HCT116 (cell line): Measurements from ENCODE around the gene ANKRD10. TPM values are rescaled to one million over a fixed set of nuclear protein-coding genes. Genes with fewer than 3 reads are reported as not detected.

Source experiments
- ATAC-seq: fragments of 200-7000 bp; cut with Tn5 transposase; 2 replicates; pipeline ENCODE4 v1.9.1; 2020; ENCODE audit warnings: mild to moderate bottlenecking, moderate library complexity
- BruUV-seq: library from RNA; stranded (reverse); fragments of 400-500 nt; replicated peaks from 2 replicates; lab custom pipeline; 2021; lab: Mats Ljungman, UMichigan
- CTCF ChIA-PET: fragments of 300-600 bp; sonication (Branson Sonifier 250); formaldehyde crosslinking; loops from one replicate; lab custom pipeline; 2021; ENCODE audit warnings: antibody characterized with exemption; lab: Charles Lee
- POLR2A ChIA-PET: fragments of 300-600, 350-600 bp; sonication (Branson Sonifier 250); formaldehyde crosslinking; loops from one replicate; lab custom pipeline; 2021; ENCODE audit warnings: antibody characterized with exemption; lab: Charles Lee
- RAD21 ChIA-PET, 2 experiments: fragments of 300-600 bp; sonication (Branson Sonifier 250); formaldehyde crosslinking; loops; one replicate each; lab custom pipeline; 2023; ENCODE audit warnings: low total read pairs in 2 of 2; ENCODE audit not compliant: uncharacterized antibody in 2 of 2, unreplicated experiment in 2 of 2, low non-redundant PET in 1 of 2; lab: Charles Lee
- DNase-seq: peaks from one replicate; pipeline ENCODE4 v3.0.0-alpha.2; 2010; ENCODE audit warnings: low read depth, low spot score
- H2AFZ ChIP-seq: fragments of 200-600 bp; shearing (Covaris generic), sonication (generic); 2 replicates; pipeline ENCODE4 v1.6.1; 2017; ENCODE audit warnings: low read depth, mixed run types, mixed read lengths, antibody characterized with exemption, low read length; ENCODE audit not compliant: poor library complexity, severe bottlenecking
- H3K27ac ChIP-seq: 2 replicates; pipeline ENCODE4 v1.5.1; 2012; ENCODE audit warnings: low read depth, low read length
- H3K27me3 ChIP-seq: fragments of 200-600 bp; sonication (generic); 2 replicates; pipeline ENCODE4 v1.6.1; 2016; ENCODE audit warnings: mixed run types, low read length, mixed read lengths; ENCODE audit not compliant: insufficient read depth
- H3K36me3 ChIP-seq, 2 experiments: fragments of 200-500 bp in 1 of 2; fragments of 200-600 bp in 1 of 2; sonication (Bioruptor generic) in 1 of 2; sonication (generic) in 1 of 2; 2 replicates each; pipeline versions ENCODE4 v1.5.1 to v1.6.1; 2014 to 2016; ENCODE audit warnings: low read length in 2 of 2, inconsistent platforms in 1 of 2, mixed read lengths in 1 of 2, mixed run types in 1 of 2; ENCODE audit not compliant: insufficient read depth in 2 of 2, control insufficient read depth in 1 of 2
- H3K4me1 ChIP-seq, 2 experiments: fragments of 200-600 bp in 1 of 2; sonication (generic) in 1 of 2; 2 replicates each; pipeline versions ENCODE4 v1.5.1 to v1.6.1; 2012 to 2017; ENCODE audit warnings: low read length in 2 of 2, inconsistent platforms in 1 of 2, mild to moderate bottlenecking in 1 of 2, mixed read lengths in 1 of 2, mixed run types in 1 of 2, moderate library complexity in 1 of 2; ENCODE audit not compliant: insufficient read depth in 2 of 2, control insufficient read depth in 1 of 2
- H3K4me2 ChIP-seq: fragments of 200-600 bp; sonication (generic); 2 replicates; pipeline ENCODE4 v1.6.1; 2017; ENCODE audit warnings: mixed run types, low read length, mixed read lengths
- H3K4me3 ChIP-seq, 2 experiments: fragments of 200-600 bp in 1 of 2; sonication (generic) in 1 of 2; replicated peaks in 1 of 2; 2 replicates each; pipeline ENCODE4 v1.5.1; 2011 to 2016; ENCODE audit warnings: low read length in 2 of 2, control low read depth in 1 of 2, low read depth in 1 of 2, mild to moderate bottlenecking in 1 of 2, mixed read lengths in 1 of 2, mixed run types in 1 of 2
- H3K79me2 ChIP-seq: fragments of 200-600 bp; sonication (generic); 2 replicates; pipeline ENCODE4 v1.6.1; 2017; ENCODE audit warnings: mild to moderate bottlenecking, mixed run types, low read length, moderate library complexity, mixed read lengths; ENCODE audit not compliant: insufficient read depth
- H3K9ac ChIP-seq: fragments of 200-600 bp; sonication (generic); 2 replicates; pipeline ENCODE4 v1.6.1; 2016; ENCODE audit warnings: low read length, mixed read lengths
- H3K9me2 ChIP-seq: fragments of 200-600 bp; sonication (generic), shearing (Covaris generic); 2 replicates; pipeline ENCODE4 v1.6.1; 2017; ENCODE audit warnings: mixed run types, mild to moderate bottlenecking, moderate library complexity; ENCODE audit not compliant: insufficient read depth
- H3K9me3 ChIP-seq, 2 experiments: fragments of 200-500 bp in 1 of 2; fragments of 200-600 bp in 1 of 2; sonication (Bioruptor generic) in 1 of 2; sonication (generic) in 1 of 2; 2 replicates each; pipeline ENCODE4 v1.6.1; 2014 to 2017; ENCODE audit warnings: low read length in 2 of 2, mixed read lengths in 2 of 2, inconsistent platforms in 1 of 2, low read depth in 1 of 2, mild to moderate bottlenecking in 1 of 2, mixed run types in 1 of 2, moderate library complexity in 1 of 2; ENCODE audit not compliant: control insufficient read depth in 1 of 2, insufficient read depth in 1 of 2
- H4K20me1 ChIP-seq: fragments of 200-600 bp; sonication (generic), shearing (Covaris generic); 2 replicates; pipeline ENCODE4 v1.6.1; 2017; ENCODE audit warnings: mixed run types, mild to moderate bottlenecking, moderate library complexity; ENCODE audit not compliant: insufficient read depth
- CBX3 ChIP-seq: IDR thresholded peaks from 2 replicates; pipeline ENCODE4 v1.6.1; 2012; ENCODE audit warnings: low read depth
- CEBPB ChIP-seq: IDR thresholded peaks from 2 replicates; pipeline ENCODE4 v1.6.1; 2012; ENCODE audit warnings: low read depth
- EGR1 ChIP-seq: IDR thresholded peaks from 2 replicates; pipeline ENCODE4 v1.6.1; 2012; ENCODE audit warnings: low read depth
- ELF1 ChIP-seq: IDR thresholded peaks from 2 replicates; pipeline ENCODE4 v1.6.1; 2012; ENCODE audit warnings: low read depth, borderline replicate concordance
- EZH2 ChIP-seq: fragments of 200-600 bp; sonication (generic); IDR thresholded peaks from 2 replicates; pipeline ENCODE4 v1.6.1; 2017; ENCODE audit warnings: antibody characterized with exemption, mixed run types
- FOSL1 ChIP-seq: IDR thresholded peaks from 2 replicates; pipeline ENCODE4 v1.6.1; 2012; ENCODE audit warnings: low read depth
- JUND ChIP-seq: IDR thresholded peaks from 2 replicates; pipeline ENCODE4 v1.6.1; 2012
- POLR2A ChIP-seq: IDR thresholded peaks from 2 replicates; pipeline ENCODE4 v1.7.0; 2011; ENCODE audit warnings: borderline replicate concordance; ENCODE audit not compliant: insufficient read depth, insufficient read length; ENCODE audit errors: extremely low read depth
- RAD21 ChIP-seq: IDR thresholded peaks from 2 replicates; pipeline ENCODE4 v1.6.1; 2012; ENCODE audit warnings: low read depth, mild to moderate bottlenecking
- SIN3A ChIP-seq: IDR thresholded peaks from 2 replicates; pipeline ENCODE4 v1.6.1; 2012; ENCODE audit warnings: low read depth
- SRF ChIP-seq: IDR thresholded peaks from 2 replicates; pipeline ENCODE4 v1.6.1; 2012; ENCODE audit warnings: low read depth
- TCF7L2 ChIP-seq: IDR thresholded peaks from 2 replicates; pipeline ENCODE4 v1.7.0; 2011; ENCODE audit warnings: borderline replicate concordance, inconsistent platforms; ENCODE audit not compliant: insufficient read depth, insufficient read length; ENCODE audit errors: extremely low read depth
- YY1 ChIP-seq: IDR thresholded peaks from 2 replicates; pipeline ENCODE4 v1.6.1; 2011; ENCODE audit warnings: low read length, low read depth, moderate library complexity, mild to moderate bottlenecking; ENCODE audit not compliant: insufficient replicate concordance; ENCODE audit errors: extremely low read depth
- ZFX ChIP-seq: fragments of 450-650 bp; IDR thresholded peaks from 2 replicates; pipeline ENCODE4 v1.6.1; 2017
- ZNF274 ChIP-seq: fragments of 200-500 bp; sonication (Bioruptor generic); IDR thresholded peaks from 2 replicates; pipeline ENCODE4 v1.6.1; 2014; ENCODE audit warnings: mild to moderate bottlenecking, low read depth, low read length, inconsistent platforms
- intact Hi-C: fragments of 100-400 bp; cut with micrococcal nuclease; formaldehyde crosslinking; loops from 2 replicates; pipeline ENCODE4 v1.10.0; 2022
- total RNA-seq: library from RNA; stranded (reverse); gene quantifications from one replicate; pipeline ENCODE4 v1.2.1, GENCODE V29; 2021; ENCODE audit not compliant: unreplicated experiment
- TF ChIP-seq, protein P1 (sequence below): IDR thresholded peaks from 2 replicates; pipeline ENCODE4 v1.6.1; 2012
- TF ChIP-seq, protein P2 (sequence below): IDR thresholded peaks from 2 replicates; pipeline ENCODE4 v1.6.1; 2012; ENCODE audit warnings: low read depth
- TF ChIP-seq, protein P3 (sequence below), 3 experiments: fragments of 200-600 bp in 1 of 3; sonication (generic) in 1 of 3; IDR thresholded peaks in 2 of 3; conservative IDR thresholded peaks in 1 of 3; 2 replicates each; pipeline ENCODE4 v1.5.1; 2012 to 2017; ENCODE audit warnings: low read depth in 2 of 3, low read length in 2 of 3, antibody characterized with exemption in 1 of 3, borderline replicate concordance in 1 of 3, control low read depth in 1 of 3, mild to moderate bottlenecking in 1 of 3, mixed read lengths in 1 of 3, mixed run types in 1 of 3, moderate library complexity in 1 of 3; ENCODE audit not compliant: insufficient read depth in 1 of 3
- TF ChIP-seq, protein P4 (sequence below): IDR thresholded peaks from 2 replicates; pipeline ENCODE4 v1.6.1; 2012
- TF ChIP-seq, protein P5 (sequence below): IDR thresholded peaks from 2 replicates; pipeline ENCODE4 v1.6.1; 2011; ENCODE audit warnings: mild to moderate bottlenecking, low read length, moderate library complexity; ENCODE audit not compliant: insufficient replicate concordance; ENCODE audit errors: extremely low read depth

The ANKRD10 gene
- total RNA-seq, 1 experiment from 2014 or later, result 173 TPM

DNA sequence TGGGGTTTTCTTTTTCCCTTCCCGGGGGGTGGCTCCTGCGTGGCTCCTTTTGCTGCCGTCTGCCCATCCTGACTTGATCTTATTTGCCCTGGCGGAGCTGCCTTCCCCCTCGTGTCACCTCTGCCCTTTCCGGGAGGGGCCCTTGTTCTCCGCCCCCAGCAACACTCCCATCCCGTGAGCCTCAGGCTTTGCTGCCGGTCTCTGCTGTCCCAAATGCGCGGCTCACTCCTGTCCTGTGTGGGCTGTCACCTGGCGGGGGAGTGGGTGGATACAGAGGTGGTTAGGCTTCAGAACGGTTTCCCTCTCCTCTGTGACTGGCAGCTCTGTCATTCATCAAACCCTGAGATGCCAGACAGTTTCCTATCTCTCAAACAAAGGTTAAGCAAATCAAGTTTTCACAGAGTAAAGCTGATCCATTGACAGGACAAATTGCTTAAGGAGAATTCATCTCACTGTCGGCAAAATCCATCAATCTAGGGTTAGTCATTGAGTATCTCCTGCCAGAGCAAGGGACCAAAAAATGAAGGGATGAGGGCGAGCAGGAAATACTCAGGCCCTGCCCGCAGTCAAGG lies 84.0 kb downstream of the ANKRD10 start:
- ChIA-PET RAD21 (no interaction called here), POLR2A (no interaction called here), CTCF (no interaction called here)
- no peak for DNase-seq
- no peak overlapping the region for H3K4me3 ChIP-seq
- no peaks in the 10 kb centered on the region for H4K20me1 ChIP-seq
- no TSS peak for BruUV-seq
- no peaks in the 10 kb centered on the region for H3K27me3 ChIP-seq
- ATAC-seq, result no peak
- H3K27ac ChIP-seq, result no peak overlapping the region
- intact Hi-C loops, result no loop called here
- H3K36me3 ChIP-seq, result no peaks in the 10 kb centered on the region
- H3K79me2 ChIP-seq, result no peaks in the 10 kb centered on the region
- H3K9ac ChIP-seq, result no peak overlapping the region
- no peak overlapping the region for H3K4me2 ChIP-seq
- H3K9me3 ChIP-seq, result no peaks in the 10 kb centered on the region
- H3K9me2 ChIP-seq, result no peaks in the 10 kb centered on the region
- H2AFZ ChIP-seq, result no peak overlapping the region
- H3K4me1 ChIP-seq, result no peaks in the 10 kb centered on the region
- TF ChIP-seq POLR2A, result no peak
- no peak for TF ChIP-seq ELF1
- TF ChIP-seq CBX3, result no peak
- TF ChIP-seq TCF7L2, result no peak
- no peak for TF ChIP-seq ZFX
- no peak for TF ChIP-seq FOSL1
- TF ChIP-seq, protein P1, sequence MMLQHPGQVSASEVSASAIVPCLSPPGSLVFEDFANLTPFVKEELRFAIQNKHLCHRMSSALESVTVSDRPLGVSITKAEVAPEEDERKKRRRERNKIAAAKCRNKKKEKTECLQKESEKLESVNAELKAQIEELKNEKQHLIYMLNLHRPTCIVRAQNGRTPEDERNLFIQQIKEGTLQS, result no peak
- TF ChIP-seq JUND, result no peak
- TF ChIP-seq, protein P2, sequence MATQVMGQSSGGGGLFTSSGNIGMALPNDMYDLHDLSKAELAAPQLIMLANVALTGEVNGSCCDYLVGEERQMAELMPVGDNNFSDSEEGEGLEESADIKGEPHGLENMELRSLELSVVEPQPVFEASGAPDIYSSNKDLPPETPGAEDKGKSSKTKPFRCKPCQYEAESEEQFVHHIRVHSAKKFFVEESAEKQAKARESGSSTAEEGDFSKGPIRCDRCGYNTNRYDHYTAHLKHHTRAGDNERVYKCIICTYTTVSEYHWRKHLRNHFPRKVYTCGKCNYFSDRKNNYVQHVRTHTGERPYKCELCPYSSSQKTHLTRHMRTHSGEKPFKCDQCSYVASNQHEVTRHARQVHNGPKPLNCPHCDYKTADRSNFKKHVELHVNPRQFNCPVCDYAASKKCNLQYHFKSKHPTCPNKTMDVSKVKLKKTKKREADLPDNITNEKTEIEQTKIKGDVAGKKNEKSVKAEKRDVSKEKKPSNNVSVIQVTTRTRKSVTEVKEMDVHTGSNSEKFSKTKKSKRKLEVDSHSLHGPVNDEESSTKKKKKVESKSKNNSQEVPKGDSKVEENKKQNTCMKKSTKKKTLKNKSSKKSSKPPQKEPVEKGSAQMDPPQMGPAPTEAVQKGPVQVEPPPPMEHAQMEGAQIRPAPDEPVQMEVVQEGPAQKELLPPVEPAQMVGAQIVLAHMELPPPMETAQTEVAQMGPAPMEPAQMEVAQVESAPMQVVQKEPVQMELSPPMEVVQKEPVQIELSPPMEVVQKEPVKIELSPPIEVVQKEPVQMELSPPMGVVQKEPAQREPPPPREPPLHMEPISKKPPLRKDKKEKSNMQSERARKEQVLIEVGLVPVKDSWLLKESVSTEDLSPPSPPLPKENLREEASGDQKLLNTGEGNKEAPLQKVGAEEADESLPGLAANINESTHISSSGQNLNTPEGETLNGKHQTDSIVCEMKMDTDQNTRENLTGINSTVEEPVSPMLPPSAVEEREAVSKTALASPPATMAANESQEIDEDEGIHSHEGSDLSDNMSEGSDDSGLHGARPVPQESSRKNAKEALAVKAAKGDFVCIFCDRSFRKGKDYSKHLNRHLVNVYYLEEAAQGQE, result no peak
- TF ChIP-seq, protein P3, sequence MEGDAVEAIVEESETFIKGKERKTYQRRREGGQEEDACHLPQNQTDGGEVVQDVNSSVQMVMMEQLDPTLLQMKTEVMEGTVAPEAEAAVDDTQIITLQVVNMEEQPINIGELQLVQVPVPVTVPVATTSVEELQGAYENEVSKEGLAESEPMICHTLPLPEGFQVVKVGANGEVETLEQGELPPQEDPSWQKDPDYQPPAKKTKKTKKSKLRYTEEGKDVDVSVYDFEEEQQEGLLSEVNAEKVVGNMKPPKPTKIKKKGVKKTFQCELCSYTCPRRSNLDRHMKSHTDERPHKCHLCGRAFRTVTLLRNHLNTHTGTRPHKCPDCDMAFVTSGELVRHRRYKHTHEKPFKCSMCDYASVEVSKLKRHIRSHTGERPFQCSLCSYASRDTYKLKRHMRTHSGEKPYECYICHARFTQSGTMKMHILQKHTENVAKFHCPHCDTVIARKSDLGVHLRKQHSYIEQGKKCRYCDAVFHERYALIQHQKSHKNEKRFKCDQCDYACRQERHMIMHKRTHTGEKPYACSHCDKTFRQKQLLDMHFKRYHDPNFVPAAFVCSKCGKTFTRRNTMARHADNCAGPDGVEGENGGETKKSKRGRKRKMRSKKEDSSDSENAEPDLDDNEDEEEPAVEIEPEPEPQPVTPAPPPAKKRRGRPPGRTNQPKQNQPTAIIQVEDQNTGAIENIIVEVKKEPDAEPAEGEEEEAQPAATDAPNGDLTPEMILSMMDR (IDR thresholded peaks at IDR 0.05 in 2 of 3, conservative IDR thresholded peaks at IDR 0.05 in 1 of 3; ENCODE audit: borderline replicate concordance in 1 of 3, insufficient read depth in 1 of 3, low read depth in 2 of 3, low read length in 2 of 3), result no peak
- TF ChIP-seq ZNF274, result no peak
- TF ChIP-seq EZH2, result no peak
- no peak for TF ChIP-seq CEBPB
- TF ChIP-seq EGR1, result no peak
- TF ChIP-seq, protein P4, sequence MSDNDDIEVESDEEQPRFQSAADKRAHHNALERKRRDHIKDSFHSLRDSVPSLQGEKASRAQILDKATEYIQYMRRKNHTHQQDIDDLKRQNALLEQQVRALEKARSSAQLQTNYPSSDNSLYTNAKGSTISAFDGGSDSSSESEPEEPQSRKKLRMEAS, result no peak
- no peak for TF ChIP-seq SRF
- no peak for TF ChIP-seq SIN3A
- TF ChIP-seq RAD21, result no peak
- TF ChIP-seq YY1, result no peak
- TF ChIP-seq, protein P5, sequence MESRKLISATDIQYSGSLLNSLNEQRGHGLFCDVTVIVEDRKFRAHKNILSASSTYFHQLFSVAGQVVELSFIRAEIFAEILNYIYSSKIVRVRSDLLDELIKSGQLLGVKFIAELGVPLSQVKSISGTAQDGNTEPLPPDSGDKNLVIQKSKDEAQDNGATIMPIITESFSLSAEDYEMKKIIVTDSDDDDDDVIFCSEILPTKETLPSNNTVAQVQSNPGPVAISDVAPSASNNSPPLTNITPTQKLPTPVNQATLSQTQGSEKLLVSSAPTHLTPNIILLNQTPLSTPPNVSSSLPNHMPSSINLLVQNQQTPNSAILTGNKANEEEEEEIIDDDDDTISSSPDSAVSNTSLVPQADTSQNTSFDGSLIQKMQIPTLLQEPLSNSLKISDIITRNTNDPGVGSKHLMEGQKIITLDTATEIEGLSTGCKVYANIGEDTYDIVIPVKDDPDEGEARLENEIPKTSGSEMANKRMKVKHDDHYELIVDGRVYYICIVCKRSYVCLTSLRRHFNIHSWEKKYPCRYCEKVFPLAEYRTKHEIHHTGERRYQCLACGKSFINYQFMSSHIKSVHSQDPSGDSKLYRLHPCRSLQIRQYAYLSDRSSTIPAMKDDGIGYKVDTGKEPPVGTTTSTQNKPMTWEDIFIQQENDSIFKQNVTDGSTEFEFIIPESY, result no peak
